Pancreas (tissue), 10 donors: ENCODE data around the gene MGME1. TPM values are rescaled to one million over a fixed set of nuclear protein-coding genes. Genes with fewer than 3 reads are reported as not detected.
A peak's percentile ranks its signal among the peaks of the same experiment; 100 is the strongest.

Source experiments
- ATAC-seq, 4 donors: fragments of 200-7000 bp; cut with Tn5 transposase; one replicate each; pipeline versions ENCODE4 v1.8.0 to v1.9.1; 2020; ENCODE audit warnings: mild to moderate bottlenecking in 4 of 4, moderate library complexity in 4 of 4
- DNase-seq, 6 donors: peaks; one replicate each; pipeline ENCODE4 v3.0.0-alpha.2; 2020
- FAIRE-seq: peaks from 2 replicates; lab custom pipeline; 2012; peaks lifted over from hg19 to GRCh38; lab: Jason Lieb, UNC
- H3K27ac ChIP-seq, 4 donors: fragments of 200-600 bp; sonication (generic); 1 replicate in 3 of 4; 2 replicates in 1 of 4; pipeline versions ENCODE4 v1.5.0 to v1.8.0; 2020
- H3K27me3 ChIP-seq, 4 donors: fragments of 200-600 bp; one replicate each; pipeline ENCODE4 v1.8.0; 2021
- H3K36me3 ChIP-seq, 3 donors: fragments of 200-600 bp; sonication (generic) in 1 of 3; one replicate each; pipeline versions ENCODE4 v1.5.0 to v1.8.0; 2020 to 2021
- H3K4me1 ChIP-seq, 3 donors: fragments of 200-600 bp; one replicate each; pipeline ENCODE4 v1.8.0; 2021
- H3K4me3 ChIP-seq, 4 donors: fragments of 200-600 bp; sonication (generic) in 2 of 4; one replicate each; pipeline versions ENCODE4 v1.5.0 to v1.8.0; 2020 to 2021
- H3K9me3 ChIP-seq, 4 donors: fragments of 200-600 bp; one replicate each; pipeline ENCODE4 v1.8.0; 2021
- CTCF ChIP-seq, 4 donors: fragments of 200-600 bp; sonication (generic) in 3 of 4; IDR thresholded peaks; one replicate each; pipeline versions ENCODE4 v1.5.0 to v1.8.0; 2021; ENCODE audit warnings: antibody characterized with exemption in 4 of 4
- WGBS, 2 donors: extraction: QIAGEN DNeasy Blood & Tissue Kit; methylation state at CpG; one replicate each; pipeline ENCODE4 v1.1.7; 2013; 5-methylcytosine and 5-hydroxymethylcytosine counted together
- intact Hi-C, 3 donors: fragments of 100-400 bp; cut with DNase I; formaldehyde crosslinking; loops; one replicate each; pipeline versions ENCODE4 v1.11.1 to v1.14.2; 2022
- polyA plus RNA-seq, 2 donors: library from polyadenylated mRNA; stranded (reverse); fragments of 200-250 nt; gene quantifications; one replicate each; pipeline ENCODE4 v1.2.3, GENCODE V29; 2013
- total RNA-seq, 6 donors: library from RNA; stranded (reverse); fragmentation: NEBNext Ultra II Directional in 4 of 6; extraction: Animal tissue kit (Norgen Biotek cat#: 25700) in 4 of 6; gene quantifications; one replicate each; pipeline versions ENCODE4 v1.2.1 to v1.2.4, GENCODE V29; 2021 to 2023
- donor health status: healthy with polysubstance abuse.
- donor health status: DM: no; HTN: no; CAD: no; lungs with moderate emphysema.
- donor health status: DM: no; HTN: no; CAD: no.
- donor health status: control.
- donor health status: control.
- donor health status: Bipolar disorder and iron deficiency.
- donor health status: DM: yes; HTN: yes; CAD: no.
- donor health status: DM: no; HTN: no; CAD: no.
- donor health status: DM: no; HTN: no; CAD: no.
- donor health status: DM: yes; HTN: yes; CAD: no.

MGME1 gene
- total and polyA plus RNA-seq, 8 donors, result 4.0 to 7.6 (median 6.4) TPM

DNA sequence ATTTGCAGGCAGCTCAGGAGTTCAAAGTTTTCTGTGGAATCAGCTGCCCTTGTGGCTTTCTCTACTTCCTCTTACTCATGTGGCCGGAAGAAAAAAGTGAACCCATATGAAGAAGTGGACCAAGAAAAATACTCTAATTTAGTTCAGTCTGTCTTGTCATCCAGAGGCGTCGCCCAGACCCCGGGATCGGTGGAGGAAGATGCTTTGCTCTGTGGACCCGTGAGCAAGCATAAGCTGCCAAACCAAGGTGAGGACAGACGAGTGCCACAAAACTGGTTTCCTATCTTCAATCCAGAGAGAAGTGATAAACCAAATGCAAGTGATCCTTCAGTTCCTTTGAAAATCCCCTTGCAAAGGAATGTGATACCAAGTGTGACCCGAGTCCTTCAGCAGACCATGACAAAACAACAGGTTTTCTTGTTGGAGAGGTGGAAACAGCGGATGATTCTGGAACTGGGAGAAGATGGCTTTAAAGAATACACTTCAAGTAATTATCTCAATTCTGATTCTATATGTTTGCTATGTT lies 1.1 kb downstream of the MGME1 start:
- Histone ChIP-seq H3K27me3 (no peaks in the 10 kb centered on the region), H3K27ac (peak overlapping the region in 3 of 4 donors; percentile 91 to 99 (median 98)), H3K36me3 (no peaks in the 10 kb centered on the region), H3K9me3 (no peaks in the 10 kb centered on the region), H3K4me1 (peaks cover 25 to 48% (median 25%) of the 10 kb centered on the region in 3 donors), H3K4me3 (peak overlapping the region; percentile 79 to 97 (median 86))
- intact Hi-C loops, result no loop called here
- FAIRE-seq (no peak), DNase-seq (peak in 1 of 6 donors; percentile 36), ATAC-seq (peak in 2 of 4 donors; percentile 2 to 5)
- WGBS, 2 donors, result 8% methylated on average over 9 of the region's 9 CpGs
- no peak for TF ChIP-seq CTCF (IDR thresholded peaks at IDR 0.05)

DNA sequence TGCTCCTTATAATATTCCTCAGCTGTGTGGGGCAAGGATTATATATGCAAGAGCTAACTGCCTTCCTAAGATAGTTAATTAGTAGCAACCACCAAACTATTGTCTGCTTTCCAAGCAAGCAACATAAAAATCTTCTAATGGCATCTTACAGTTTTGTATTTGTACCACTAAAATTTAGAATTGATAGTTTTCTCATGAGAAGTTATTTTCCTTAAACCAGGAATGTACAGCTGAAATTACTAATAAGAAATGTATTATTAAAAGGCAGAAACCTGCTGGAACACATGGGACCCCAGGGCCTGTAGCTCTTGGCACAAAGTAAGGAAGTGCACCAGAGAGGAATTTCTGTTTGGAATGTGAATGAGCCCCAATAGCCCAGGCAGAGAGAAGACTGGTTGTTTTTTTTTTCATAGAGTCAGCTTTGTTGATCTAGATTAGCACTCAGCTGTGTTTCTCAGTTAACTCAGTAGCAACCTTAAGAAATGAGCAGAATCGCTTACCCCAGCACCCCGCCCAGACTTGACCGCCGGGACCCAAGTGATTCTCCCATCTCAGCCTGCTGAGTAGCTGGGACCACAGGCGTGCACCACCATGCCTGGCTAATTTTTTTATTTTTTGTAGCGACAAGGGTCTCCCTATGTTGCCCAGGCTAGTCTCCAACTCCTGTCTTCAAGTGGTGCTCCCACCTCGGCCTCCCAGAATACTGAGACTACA lies 2.6 kb downstream of the MGME1 start:
- Histone ChIP-seq H3K27ac (no peak overlapping the region), H3K9me3 (no peaks in the 10 kb centered on the region), H3K4me1 (peaks cover 23 to 35% (median 25%) of the 10 kb centered on the region in 3 donors), H3K27me3 (no peaks in the 10 kb centered on the region), H3K4me3 (peak overlapping the region in 1 of 4 donors; percentile 80), H3K36me3 (no peaks in the 10 kb centered on the region)
- 62 to 66% methylated on average over 7 of the region's 7 CpGs for WGBS, 2 donors
- TF ChIP-seq CTCF (IDR thresholded peaks at IDR 0.05), result no peak
- DNase-seq, result no peak
- intact Hi-C loops, result no loop called here
- FAIRE-seq, result no peak
- ATAC-seq, result no peak

GRCh38 chr20:17972121-17972520 lies 3.3 kb downstream of the MGME1 start:
- Histone ChIP-seq H3K4me1 (peaks cover 16 to 30% (median 25%) of the 10 kb centered on the region in 3 donors), H3K27me3 (no peaks in the 10 kb centered on the region), H3K27ac (no peak overlapping the region), H3K4me3 (peak overlapping the region in 1 of 4 donors; percentile 80), H3K36me3 (no peaks in the 10 kb centered on the region), H3K9me3 (no peaks in the 10 kb centered on the region)
- intact Hi-C loops, result no loop called here
- no peak for FAIRE-seq
- no peak for TF ChIP-seq CTCF (IDR thresholded peaks at IDR 0.05)
- no peak for ATAC-seq
- DNase-seq, result no peak
- 77% methylated on average over 2 of the region's 2 CpGs for WGBS, 2 donors

DNA sequence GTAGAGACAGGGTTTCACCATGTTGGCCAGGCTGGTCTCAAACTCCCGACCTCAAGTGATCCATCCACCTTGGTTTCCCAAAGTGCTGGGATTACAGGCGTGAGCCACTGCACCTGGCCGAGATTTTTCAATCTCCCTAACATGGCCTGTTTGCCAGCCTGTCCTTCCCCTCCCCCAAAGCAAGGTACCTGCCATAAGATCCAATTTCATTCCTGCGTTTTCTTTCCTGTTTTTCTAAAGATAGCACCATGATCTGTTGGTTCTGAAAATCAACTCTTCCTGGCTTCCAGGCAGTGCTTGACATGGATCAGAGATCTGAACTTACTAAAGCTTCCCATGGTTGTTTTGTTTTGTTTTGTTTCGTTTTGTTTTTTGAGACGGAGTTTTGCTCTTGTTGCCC lies 7.5 kb downstream of the MGME1 start:
- TF ChIP-seq CTCF (IDR thresholded peaks at IDR 0.05), result no peak
- Histone ChIP-seq H3K4me3 (no peak overlapping the region), H3K27me3 (no peaks in the 10 kb centered on the region), H3K9me3 (no peaks in the 10 kb centered on the region), H3K4me1 (peaks cover 8 to 19% (median 12%) of the 10 kb centered on the region in 3 donors), H3K27ac (no peak overlapping the region), H3K36me3 (no peaks in the 10 kb centered on the region)
- intact Hi-C loops, result no loop called here
- WGBS, 2 donors, result 84 to 89% methylated on average over 6 of the region's 6 CpGs
- FAIRE-seq (no peak), DNase-seq (no peak), ATAC-seq (no peak)
